CMK (cell line): Measurements from ENCODE around the gene LVRN.

Source experiments
- DNase-seq: peaks from one replicate; pipeline ENCODE4 v3.0.0-alpha.2; 2010; ENCODE audit warnings: low read depth

Gene LVRN

DNA sequence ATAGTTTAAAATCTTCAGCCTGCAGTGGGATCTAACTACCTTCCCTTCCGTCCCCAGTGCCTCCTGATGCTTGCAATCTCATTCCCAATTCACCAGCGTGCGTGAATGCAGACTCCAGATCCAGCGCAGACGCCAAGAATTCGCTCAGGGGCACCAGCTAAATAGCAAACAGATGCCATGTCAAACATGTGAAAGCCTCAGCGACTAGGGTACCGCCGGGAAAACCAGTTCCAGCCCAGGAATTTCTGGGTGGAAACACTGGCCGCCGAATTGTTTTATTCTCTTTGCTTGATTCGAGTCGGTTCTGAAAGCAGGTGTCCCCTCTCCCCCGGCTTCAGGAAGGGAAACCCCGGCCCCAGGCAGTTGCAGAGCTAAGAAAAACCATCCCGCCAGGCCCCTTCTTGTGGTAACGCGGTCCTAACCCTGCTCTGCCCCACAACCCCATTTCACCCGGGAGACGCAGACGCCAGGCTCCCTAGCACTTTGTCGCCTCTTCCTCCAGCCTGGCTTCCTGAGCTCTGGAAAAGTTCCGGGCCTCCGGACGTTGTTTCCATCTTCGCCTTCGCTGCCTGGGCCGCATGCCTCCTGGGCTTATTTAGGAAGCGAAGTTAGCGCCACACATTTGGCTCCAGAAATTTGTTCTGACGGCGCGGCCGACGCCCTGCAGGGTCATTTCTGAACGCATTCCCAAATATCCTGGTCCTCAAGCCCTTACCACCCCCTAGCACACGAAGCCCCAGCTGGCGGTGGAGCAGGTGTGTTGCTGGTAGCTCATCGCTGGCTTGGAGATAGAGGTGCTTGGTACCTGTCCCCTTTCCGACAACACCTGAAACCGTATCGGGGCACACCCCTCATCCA is 665 bp upstream of the LVRN start:
- no peak for DNase-seq

DNA sequence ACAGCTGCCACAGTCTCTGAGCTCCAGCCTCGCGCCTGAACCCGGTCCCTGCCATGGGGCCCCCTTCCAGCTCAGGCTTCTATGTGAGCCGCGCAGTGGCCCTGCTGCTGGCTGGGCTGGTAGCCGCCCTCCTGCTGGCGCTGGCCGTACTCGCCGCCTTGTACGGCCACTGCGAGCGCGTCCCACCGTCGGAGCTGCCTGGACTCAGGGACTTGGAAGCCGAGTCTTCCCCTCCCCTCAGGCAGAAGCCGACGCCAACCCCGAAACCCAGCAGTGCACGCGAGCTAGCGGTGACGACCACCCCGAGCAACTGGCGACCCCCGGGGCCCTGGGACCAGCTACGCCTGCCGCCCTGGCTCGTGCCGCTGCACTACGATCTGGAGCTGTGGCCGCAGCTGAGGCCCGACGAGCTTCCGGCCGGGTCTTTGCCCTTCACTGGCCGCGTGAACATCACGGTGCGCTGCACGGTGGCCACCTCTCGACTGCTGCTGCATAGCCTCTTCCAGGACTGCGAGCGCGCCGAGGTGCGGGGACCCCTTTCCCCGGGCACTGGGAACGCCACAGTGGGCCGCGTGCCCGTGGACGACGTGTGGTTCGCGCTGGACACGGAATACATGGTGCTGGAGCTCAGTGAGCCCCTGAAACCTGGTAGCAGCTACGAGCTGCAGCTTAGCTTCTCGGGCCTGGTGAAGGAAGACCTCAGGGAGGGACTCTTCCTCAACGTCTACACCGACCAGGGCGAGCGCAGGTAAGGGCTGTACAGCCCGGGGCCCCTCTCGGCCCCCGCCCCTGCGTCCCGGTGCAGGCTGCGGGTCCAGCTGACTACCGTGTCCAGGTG is 509 bp downstream of the LVRN start:
- no peak for DNase-seq

DNA sequence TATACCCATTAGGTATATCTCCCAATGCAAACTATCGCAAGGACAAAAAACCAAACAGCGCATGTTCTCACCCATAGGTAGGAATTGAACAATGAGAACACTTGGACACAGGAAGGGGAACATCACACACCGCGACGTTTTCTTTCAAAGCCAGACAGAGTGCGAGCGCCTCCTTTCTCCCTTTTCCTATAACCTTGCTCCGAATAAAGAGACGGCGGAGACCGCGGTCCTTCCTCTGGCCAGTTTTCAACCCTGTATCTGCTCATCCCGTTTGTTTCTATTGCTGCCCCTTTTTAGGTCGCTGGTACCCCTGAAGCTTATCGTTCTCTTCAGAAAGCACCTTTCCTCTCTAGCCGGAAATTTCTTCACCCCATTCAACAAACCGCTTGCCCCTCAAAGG is 1.3 kb downstream of the LVRN start:
- no peak for DNase-seq

DNA sequence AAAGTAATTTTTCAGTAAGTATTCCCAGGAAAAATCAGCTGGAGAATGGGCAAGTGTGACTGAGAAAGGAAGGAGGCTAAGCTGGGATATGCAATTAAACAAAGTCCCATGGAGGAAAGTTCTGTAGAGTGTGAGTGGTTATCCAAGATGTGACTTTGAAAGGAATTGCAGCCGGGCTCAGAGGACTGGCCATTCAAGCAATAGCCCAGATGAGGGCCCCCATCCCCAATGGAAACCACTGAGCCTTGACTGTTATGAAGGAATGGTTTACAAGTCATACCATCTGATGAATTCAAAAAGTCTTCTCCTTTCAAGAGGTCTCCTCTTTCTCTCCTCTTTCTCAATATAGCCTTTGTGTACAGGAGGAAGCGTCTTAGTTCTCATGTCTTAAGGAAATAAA is 6.5 kb downstream of the LVRN start:
- no peak for DNase-seq

DNA sequence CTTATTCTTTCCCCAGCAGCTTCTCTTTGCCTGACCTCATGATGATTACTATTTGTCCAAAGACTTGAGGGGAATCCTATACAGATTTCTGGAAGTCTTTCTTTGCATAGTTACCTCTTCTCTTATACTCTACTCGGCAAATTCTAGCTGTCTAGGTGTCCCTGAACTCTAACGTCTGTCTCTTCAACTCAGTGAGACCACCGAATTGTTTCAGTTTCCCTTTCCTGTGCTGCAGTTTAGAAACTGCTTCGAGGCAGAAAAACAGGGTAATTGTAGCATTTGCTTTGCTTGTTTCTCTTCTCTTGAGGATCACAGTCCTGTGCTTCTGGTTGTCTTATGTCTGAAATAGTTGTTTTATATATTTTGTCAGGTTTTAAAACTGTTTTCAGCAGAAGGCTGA is 14.8 kb downstream of the LVRN start:
- no peak for DNase-seq

DNA sequence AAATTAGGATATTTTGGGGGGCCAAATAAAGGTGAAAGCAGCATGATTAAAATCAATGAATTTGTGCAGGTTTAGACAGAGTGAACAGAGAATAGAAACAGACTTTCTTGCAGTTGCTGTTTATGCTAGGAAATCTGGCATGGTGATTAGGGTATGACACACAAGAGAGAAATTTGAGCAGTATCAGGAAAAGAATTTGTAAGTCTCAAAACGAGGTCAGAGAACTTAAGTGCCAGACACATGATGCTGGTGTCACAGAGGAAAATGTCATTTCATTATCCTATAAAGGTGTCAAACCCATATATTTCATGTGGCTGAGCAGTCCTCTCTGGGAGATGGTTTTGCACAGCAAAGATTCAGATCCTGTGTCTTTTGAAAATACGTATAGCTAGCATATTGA is 15.7 kb downstream of the LVRN start:
- DNase-seq: no peak

DNA sequence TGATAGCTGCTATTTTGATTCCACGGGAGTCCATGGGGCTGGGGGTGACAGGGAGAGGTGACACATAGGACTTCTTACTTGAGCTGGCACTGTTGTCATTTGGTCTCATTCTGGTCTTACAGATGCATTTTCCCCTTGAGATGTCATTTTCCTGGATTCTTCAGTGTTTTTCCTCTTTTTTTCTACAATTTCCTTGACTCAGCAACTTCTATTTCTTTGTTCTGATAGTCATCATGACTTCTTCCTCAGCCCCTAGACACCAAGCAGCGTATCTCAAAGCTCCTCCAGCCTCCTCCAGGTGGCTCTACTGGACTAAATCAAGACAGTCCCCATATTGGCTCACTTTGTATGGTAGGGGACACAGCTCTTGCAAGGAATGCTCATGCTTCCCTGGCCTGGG is 16.5 kb downstream of the LVRN start:
- no peak for DNase-seq

DNA sequence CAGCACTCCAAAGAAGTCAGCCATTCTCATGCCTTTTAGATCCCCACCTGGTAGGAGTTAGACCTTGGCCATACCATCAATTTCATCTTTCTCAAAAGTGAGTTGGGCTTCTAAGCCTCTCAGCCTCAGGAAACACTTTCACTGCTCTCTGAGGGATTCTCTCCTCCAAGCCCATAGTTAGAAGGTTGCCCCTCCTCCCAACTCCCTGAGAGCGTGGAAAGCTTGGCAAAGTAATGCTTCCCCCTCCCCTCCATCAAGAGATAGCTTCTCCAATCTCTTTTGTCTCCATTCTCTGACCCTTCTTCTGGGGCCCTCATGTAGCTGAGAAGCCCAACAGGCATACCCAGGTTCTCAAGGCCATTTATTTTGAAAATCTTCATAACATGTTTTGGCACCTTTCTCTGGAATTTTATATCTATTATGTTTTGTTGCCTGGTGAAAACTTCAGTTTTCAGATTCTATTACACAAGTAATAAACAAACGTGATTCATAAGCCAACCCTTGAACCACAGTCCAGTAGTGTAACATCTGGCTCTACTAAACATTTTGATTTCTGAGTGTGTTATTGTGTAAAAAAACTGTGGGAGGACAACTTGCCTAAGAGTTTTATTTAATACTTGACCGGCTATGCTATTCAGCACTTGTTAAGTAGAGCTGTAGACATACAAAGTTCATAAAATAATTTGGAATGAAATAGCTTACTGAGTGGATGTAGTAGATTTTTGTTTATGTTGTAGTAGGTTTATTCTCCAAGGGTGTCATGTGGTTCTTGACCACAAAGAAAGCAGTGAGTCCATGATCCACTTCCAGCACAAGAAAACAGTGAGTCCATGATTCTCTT is 17.1 kb downstream of the LVRN start:
- DNase-seq: no peak

DNA sequence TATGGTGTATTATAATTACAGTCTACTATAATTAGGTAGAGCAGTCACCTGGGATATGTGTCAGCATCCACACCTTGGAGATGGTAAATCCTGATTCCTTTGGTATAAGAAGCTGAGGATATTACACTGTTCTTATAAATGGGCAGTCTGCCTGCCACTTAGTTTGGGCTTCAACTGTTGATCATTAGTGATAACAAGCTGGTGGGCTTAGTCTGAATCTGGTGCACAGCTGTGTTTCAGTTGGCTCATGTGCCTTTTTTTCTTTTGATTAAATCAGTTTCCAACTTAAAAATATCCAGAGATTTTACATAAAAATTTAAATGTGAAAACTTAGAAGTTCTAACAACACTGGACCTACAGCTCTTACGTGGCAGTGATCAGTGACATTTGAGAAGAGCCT is 21.2 kb downstream of the LVRN start:
- DNase-seq: no peak

DNA sequence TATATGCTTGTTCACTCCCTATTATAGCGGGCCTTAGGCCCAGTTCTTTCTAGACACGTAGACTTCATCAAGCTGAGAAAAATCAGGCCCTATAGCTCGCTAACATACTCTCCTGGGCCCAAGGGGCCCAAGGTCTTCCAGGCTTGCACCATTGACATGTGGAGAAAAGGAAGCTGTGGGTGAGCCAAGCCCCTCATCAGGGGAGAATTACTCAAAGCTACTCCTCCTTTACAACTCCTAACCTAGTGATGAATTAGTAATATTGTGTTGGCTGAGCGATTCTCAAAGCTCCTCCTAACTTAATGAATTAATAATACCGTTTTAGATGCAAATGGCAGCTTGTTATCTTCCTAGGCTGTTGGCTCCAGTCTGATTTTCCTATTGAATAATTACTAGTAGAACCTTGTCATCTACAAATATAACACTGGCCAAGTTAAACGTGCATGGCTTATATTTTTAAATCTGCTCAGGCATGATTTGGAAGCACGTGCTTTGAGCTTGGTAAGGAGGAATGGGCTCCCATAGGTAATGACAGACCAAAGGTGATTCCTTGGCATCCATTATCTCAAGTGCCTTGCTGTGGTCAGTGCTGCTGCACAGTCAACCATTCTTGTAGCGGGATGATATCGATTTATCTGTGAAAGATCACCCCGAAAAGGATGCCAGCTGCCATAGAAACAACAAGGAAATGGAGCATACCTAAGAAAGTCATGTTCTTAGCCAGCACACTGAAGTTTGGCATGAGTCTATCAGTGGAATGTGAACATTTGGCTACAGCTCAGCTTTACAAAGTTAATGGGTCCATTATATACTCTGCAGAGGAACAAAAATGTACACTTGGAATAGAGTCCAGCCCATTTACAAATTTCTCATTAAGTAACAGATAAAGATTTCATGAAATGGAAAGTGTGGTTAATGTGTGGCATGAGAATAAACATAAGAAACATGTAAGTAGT is 23.8 kb downstream of the LVRN start:
- no peak for DNase-seq

DNA sequence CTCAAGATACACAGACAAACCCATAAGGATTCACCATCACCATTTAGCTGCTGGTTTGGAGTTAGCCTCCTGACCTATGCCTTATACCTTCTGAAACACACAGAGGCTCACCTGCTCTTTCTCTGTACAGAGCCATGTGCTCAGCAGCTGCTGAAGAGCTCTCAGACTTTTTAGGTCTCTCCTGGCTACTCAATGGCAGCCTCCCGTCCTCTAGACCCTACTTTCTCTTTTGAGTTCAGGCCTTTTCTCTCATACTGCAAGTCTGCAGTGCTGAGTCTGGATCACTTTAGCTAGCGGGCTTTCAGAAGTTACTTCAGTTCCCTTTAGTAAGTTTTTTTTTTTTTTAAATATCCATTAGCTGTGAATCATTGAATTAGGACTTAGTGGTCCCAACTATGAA is 25.7 kb downstream of the LVRN start:
- DNase-seq: no peak

DNA sequence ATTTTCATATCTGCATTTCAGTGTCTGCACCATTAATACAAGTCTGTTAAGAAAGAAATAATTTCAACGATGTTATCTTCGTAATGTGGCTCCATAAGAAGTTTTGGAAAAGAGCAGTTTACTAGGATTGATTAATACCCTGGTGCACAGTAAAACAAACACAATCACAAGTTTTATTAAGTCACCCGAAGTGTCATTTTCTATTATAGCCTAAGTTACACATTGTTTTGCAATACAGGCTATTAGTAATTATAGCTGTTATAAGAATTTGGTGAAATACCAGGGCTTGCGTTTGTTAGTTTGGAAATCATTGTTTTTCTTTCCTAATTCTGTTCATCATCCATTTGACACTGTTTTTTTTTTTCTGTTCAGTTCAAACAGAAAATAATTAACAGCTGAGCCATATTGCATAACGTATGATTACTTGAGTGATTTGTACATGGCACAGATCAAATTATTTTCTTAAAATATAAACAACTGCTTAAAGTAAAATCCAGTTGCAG is 30.6 kb downstream of the LVRN start:
- no peak for DNase-seq

DNA sequence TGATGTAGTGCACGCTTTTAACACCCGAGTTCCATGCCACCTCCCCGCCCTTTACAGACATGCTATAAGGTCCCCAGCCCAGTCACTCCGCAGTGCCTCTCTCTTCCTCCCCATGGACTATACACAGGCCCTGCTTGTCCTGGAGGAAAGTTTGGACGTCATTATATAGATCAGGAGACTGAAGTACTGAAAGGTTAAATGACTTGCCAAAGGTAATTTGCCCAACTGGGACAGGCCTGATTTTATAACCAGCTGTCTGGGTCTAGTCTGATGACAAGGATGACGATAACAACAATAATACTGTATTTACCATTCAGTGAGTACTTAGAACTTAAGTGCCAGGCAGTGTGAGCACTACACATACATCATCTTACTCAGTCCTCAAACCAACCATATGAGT is 33.1 kb downstream of the LVRN start:
- no peak for DNase-seq

DNA sequence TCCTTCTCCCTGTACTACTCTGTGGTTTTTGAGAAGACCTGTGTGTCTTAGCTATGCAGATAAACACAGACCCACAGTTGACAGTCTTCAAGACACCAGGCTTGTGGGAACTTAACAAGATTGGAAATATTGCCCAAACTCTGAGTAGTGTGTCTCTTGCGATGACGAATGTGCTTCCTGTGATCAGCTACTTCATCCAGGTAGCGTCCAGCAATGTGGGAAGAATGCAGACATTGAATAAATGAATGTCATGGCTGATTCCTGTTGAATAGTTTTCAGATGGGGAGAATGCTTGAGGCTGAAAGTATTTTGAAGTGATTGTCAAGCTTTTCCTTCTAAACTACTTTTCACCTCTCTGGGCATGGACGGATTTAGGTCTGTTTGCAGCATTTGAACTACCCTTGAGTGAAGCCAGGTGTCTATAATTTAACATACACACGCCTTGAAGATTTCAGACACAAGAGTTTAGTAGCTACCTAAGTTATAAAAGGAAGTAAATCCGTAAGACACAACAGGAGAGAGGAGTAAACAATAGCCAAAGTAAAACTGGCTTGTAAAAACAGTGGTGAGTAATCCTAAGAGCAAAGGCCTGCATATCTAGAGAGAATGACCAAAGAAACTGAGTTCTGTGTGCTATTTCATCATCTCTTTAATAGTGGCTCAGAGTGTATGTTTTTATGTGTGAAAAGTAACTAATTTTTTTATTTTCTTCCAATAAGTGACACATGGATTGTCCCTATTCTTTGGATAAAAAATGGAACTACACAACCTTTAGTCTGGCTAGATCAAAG is 40.0 kb downstream of the LVRN start:
- no peak for DNase-seq

DNA sequence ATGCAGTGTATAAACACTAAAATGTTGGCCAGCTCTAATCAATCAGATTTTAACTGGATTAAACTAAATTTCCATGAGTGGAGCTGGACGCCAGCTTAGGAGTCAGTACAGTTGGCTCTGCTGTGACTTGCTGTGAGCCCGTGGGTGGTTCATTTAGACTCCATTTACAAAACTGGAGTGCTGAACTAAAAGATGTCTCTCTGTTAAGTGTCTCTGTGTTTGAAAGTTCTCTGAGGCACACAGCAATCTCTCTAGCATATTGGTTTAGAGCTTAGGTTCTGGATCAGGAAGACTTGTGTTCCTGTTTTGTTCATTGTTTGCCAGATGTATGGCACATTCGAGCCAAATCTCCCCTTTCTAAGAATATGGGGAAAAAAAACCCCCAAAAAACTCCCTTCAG is 42.0 kb downstream of the LVRN start:
- DNase-seq: no peak

DNA sequence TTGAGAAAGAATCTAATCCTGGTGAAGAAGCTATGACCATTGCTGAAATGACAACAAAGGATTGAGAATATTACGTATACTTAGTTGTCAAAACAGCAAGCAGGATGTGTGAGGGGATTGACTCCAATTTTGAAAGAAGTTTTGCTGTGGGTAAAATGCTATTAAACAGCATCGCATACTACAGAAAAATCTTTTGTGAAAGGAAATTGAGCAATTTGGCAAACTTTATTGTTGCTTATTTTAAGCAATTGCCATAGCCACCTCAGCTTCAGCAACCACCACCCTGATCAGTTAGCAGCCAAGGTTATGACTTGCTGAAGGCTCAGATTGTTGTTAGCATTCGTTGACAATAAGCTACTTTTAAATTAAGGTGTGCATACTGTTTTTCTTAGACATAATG is 47.5 kb downstream of the LVRN start:
- no peak for DNase-seq

DNA sequence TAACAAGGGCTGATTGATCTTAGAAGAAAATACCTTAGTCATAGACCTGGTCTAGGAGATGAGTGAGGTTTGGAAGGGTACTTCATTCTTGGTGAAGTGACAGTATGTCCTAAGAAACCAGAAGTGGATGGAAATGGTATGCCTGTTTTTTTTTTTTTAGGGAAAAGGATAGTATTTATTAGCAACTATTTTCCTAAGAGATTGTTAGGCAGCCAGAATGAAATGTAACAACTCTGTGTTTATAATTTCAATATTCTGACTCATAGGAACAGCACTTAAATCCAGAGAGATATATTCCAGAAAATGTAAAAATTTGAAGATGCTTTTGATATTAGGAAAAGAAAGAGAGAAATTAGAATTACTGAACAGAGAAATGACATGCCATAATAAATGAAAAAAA is 48.8 kb downstream of the LVRN start:
- no peak for DNase-seq

DNA sequence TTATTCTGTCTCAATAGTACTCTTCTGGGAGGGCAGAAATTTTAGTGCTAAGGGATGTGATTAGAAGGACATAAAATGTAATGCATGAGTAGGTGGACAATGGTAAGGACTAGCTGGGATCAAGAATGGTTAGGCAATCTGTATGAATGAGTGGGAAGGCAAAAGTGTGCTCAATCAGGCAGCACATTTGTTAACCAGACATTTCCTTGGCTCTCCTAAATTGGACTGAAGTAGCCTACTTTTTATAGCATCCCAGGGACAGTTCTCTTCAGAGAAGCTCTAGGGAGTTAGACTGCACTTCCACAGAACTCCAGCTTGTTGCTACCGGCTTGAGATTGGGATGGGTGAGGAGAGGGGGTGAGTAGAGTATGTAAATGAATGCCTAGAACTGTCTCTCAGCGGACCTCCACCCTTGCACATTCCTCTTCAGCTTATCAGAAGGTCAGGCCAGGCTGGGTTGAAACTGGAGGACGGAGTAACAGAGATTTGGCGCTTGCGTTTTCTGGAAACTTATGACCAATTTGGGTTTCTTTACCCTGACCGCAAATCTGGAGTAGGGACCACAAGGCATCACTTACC is 51.0 kb downstream of the LVRN start:
- no peak for DNase-seq

DNA sequence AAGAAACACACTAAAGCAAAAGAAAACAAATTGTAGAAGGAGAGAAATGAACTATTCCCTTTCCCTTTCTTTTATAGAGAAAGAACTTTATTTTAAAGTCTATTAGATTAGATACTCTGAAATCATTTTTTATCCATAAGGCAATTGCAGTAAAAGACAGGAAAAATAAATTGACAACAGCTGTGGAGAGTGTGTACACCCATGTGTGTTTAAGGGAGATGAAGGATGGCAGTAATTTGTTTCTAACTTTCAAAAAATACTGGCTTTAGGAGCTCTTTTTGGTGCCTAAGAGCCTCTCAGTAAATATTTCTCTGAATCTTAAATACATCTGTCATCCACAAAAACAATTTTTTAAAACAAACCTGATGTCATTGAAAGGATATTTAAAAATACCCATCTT is 51.7 kb downstream of the LVRN start:
- no peak for DNase-seq

DNA sequence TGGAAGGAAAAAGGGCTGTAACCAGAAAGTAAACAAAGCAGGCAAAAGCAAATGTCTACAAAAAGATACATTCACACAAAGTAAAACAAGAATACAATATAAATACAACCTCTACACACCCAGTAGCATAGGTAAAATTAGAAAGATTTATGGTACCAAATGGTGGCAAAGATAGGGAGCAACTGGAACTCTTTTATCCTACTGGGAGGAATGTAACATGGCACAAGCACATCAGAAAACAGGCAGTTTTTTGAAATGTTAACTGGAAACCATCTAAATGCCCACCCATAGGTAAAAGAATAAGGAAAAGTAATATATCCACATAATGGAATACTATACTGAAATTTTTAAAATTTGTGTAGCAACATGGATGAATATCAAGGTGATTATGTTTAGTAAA is 61.3 kb downstream of the LVRN start:
- no peak for DNase-seq
